HUES6 (cell line): ENCODE data around the gene SGK2.
A peak's percentile ranks its signal among the peaks of the same experiment; 100 is the strongest.
"Not testable (repeated sequence)": the region's sequence is repeated elsewhere in the genome, so short reads cannot be mapped to it uniquely, and the experiment has no call there.

Source experiments
- H3K27ac ChIP-seq: 2 replicates; pipeline ENCODE4 v1.7.0; 2013; ENCODE audit warnings: low read depth, mild to moderate bottlenecking, low read length, inconsistent platforms
- H3K27me3 ChIP-seq: 2 replicates; pipeline ENCODE4 v1.6.1; 2013; ENCODE audit warnings: low read length; ENCODE audit not compliant: control insufficient read depth, insufficient read depth
- H3K36me3 ChIP-seq: 2 replicates; pipeline ENCODE4 v1.6.1; 2013; ENCODE audit warnings: low read length; ENCODE audit not compliant: control insufficient read depth, insufficient read depth
- H3K4me1 ChIP-seq: 2 replicates; pipeline ENCODE4 v1.6.1; 2013; ENCODE audit warnings: low read length; ENCODE audit not compliant: control insufficient read depth, insufficient read depth
- H3K4me3 ChIP-seq: 2 replicates; pipeline ENCODE4 v1.5.1; 2013; ENCODE audit warnings: low read depth, low read length
- H3K9ac ChIP-seq: one replicate; pipeline ENCODE4 v1.6.1; 2013; ENCODE audit warnings: mild to moderate bottlenecking, low read length
- H3K9me3 ChIP-seq: 2 replicates; pipeline ENCODE4 v1.6.1; 2013; ENCODE audit warnings: low read depth, low read length; ENCODE audit not compliant: control insufficient read depth, insufficient read depth

SGK2 gene

GRCh38 chr20:43583133-43583864, 24.5 kb downstream of the SGK2 start:
- H3K36me3 ChIP-seq = no peaks in the 10 kb centered on the region
- no peaks in the 10 kb centered on the region for H3K27me3 ChIP-seq
- peaks cover 12% of the 10 kb centered on the region for H3K4me1 ChIP-seq
- H3K9ac ChIP-seq = no peak overlapping the region
- no peak overlapping the region for H3K4me3 ChIP-seq
- no peak overlapping the region for H3K27ac ChIP-seq
- no peaks in the 10 kb centered on the region for H3K9me3 ChIP-seq

DNA sequence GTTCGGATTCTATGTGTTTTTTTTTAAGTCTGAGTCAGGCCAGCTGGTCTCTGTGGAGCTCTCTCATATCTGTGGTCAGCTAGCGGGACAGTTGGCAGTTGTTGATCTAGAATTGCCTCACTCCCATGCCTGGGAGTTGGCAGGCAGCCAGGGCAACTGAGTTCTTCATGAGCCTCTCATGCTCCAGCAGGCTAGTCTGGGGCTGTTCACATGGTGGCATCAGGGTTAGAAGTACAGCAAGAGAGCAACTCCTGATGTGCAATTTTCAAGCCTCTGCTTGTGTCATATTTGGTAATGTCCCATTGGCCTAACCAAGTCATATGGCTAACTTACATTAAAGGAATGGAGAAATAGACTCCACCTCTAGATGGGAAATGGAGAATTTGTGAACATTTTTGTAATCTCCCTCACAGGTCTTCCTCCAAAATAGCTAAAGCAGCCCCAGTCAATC, 25.2 kb downstream of the SGK2 start:
- Histone ChIP-seq H3K27me3 (no peaks in the 10 kb centered on the region), H3K9ac (no peak overlapping the region), H3K9me3 (no peaks in the 10 kb centered on the region), H3K36me3 (no peaks in the 10 kb centered on the region), H3K4me3 (no peak overlapping the region), H3K4me1 (peaks cover 12% of the 10 kb centered on the region), H3K27ac (no peak overlapping the region)

DNA sequence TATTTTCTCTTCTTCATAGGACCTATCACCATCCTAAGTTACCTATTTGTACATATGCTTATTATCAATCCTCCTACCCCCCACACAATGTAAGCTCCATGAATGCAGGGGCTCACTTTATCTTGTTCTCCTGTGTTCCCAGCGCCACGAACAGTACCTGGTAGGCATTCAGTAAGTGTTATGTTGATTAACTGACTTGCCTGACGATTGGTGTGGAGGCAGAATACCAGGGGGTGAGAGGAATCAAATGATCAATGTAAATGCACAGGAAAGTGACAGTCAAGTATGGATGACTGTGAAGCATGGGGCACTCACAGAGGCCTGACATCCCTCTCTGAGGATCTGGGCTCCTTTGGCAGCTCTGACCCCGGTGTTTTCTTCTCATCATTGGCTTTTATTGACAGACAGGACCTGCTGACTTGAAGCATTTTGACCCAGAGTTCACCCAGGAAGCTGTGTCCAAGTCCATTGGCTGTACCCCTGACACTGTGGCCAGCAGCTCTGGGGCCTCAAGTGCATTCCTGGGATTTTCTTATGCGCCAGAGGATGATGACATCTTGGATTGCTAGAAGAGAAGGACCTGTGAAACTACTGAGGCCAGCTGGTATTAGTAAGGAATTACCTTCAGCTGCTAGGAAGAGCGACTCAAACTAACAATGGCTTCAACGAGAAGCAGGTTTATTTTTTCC, 25.8 kb downstream of the SGK2 start:
- Histone ChIP-seq H3K9ac (no peak overlapping the region), H3K4me1 (peaks cover 12% of the 10 kb centered on the region), H3K27me3 (no peaks in the 10 kb centered on the region), H3K27ac (no peak overlapping the region), H3K36me3 (no peaks in the 10 kb centered on the region), H3K4me3 (no peak overlapping the region), H3K9me3 (no peaks in the 10 kb centered on the region)

- no peaks in the 10 kb centered on the region for H3K27me3 ChIP-seq
Observed at GRCh38 chr20:43586641-43587040, 27.8 kb downstream of the SGK2 start.

DNA sequence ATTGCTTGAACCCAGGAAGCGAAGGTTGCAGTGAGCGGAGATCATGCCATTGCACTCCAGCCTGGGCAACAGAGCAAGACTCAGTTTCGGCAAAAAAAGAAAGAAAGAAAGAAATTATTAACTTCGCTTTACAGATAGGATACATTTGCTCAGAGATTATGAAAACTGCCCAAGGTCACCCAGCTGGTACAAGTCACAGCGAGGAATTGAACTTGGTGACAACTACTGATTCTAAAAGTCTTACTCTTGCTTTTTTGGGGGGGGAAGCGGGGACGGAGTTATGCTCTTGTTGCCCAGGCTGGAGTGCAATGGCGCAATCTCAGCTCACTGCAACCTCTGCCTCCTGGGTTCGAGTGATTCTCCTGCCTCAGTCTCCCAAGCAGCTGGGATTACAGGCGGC, 29.7 kb downstream of the SGK2 start:
- not testable (repeated sequence) for H3K27me3 ChIP-seq, H3K27ac ChIP-seq, H3K36me3 ChIP-seq, H3K9me3 ChIP-seq, H3K9ac ChIP-seq, H3K4me3 ChIP-seq
- peaks cover 12% of the 10 kb centered on the region for H3K4me1 ChIP-seq

More at GRCh38 chr20:43586641-43587040, 27.8 kb downstream of the SGK2 start:
- Histone ChIP-seq H3K9ac (no peak overlapping the region), H3K4me1 (peaks cover 12% of the 10 kb centered on the region), H3K4me3 (no peak overlapping the region), H3K27ac (no peak overlapping the region), H3K36me3 (no peaks in the 10 kb centered on the region), H3K9me3 (no peaks in the 10 kb centered on the region)

DNA sequence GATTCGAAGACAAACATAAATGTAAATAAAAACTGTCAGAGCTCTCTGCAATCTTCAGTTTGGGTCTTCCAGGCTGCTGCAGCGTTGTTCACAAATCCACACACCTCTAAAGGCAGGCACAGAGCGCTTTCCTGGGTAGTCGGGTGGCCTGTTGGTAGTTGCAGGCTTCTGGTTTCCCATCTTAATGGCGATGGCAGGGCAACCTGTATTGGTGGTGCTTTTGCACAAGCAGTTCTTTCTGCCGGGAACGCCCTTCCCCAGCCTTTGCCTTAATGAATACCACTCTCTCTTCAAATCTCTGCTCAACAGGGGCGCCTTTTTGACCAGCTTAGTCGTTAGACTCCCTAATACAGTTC, 31.2 kb downstream of the SGK2 start:
- H3K9me3 ChIP-seq = no peaks in the 10 kb centered on the region
- H3K27me3 ChIP-seq = no peaks in the 10 kb centered on the region
- peak overlapping the region; percentile 98 for H3K9ac ChIP-seq
- peaks cover 5% of the 10 kb centered on the region; the same call in 1 of the 2 replicates for H3K36me3 ChIP-seq
- peak overlapping the region; percentile 80 for H3K4me3 ChIP-seq
- no peak overlapping the region for H3K27ac ChIP-seq
- peaks cover 1% of the 10 kb centered on the region for H3K4me1 ChIP-seq

- H3K27ac ChIP-seq = peak within 1 kb of the TSS; percentile 98
Observed at GRCh38 chr20:43590392-43591303, 31.8 kb downstream of the SGK2 start, which contains the start of gene IFT52. Gene IFT52, plus strand, starts transcription at chr20:43590937. Its CDS starts 3,762 bp downstream, at chr20:43594699.

GRCh38 chr20:43601960-43602359, 43.1 kb downstream of the SGK2 start:
- not testable (repeated sequence) for H3K4me3 ChIP-seq, H3K27ac ChIP-seq
- H3K36me3 ChIP-seq = peaks cover 56% of the 10 kb centered on the region

More at GRCh38 chr20:43590392-43591303, 31.8 kb downstream of the SGK2 start, which contains the start of gene IFT52:
- H3K9ac ChIP-seq = peak within 1 kb of the TSS; percentile 98
- H3K4me1 ChIP-seq = no peaks in the 10 kb centered on the region
- no peaks in the 10 kb centered on the region for H3K27me3 ChIP-seq
- H3K4me3 ChIP-seq = peak within 1 kb of the TSS; percentile 80
- H3K36me3 ChIP-seq = peaks cover 10% of the 10 kb centered on the region
- H3K9me3 ChIP-seq = no peaks in the 10 kb centered on the region

GRCh38 chr20:43603124-43603523, 44.3 kb downstream of the SGK2 start:
- H3K27ac ChIP-seq = no peak overlapping the region
- peaks cover 48% of the 10 kb centered on the region for H3K36me3 ChIP-seq
- no peaks in the 10 kb centered on the region for H3K9me3 ChIP-seq
- H3K4me1 ChIP-seq = no peaks in the 10 kb centered on the region
- no peak overlapping the region for H3K9ac ChIP-seq
- H3K4me3 ChIP-seq = no peak overlapping the region
- H3K27me3 ChIP-seq = no peaks in the 10 kb centered on the region

More at GRCh38 chr20:43601960-43602359, 43.1 kb downstream of the SGK2 start:
- not testable (repeated sequence) for H3K4me1 ChIP-seq, H3K9ac ChIP-seq, H3K27me3 ChIP-seq, H3K9me3 ChIP-seq

DNA sequence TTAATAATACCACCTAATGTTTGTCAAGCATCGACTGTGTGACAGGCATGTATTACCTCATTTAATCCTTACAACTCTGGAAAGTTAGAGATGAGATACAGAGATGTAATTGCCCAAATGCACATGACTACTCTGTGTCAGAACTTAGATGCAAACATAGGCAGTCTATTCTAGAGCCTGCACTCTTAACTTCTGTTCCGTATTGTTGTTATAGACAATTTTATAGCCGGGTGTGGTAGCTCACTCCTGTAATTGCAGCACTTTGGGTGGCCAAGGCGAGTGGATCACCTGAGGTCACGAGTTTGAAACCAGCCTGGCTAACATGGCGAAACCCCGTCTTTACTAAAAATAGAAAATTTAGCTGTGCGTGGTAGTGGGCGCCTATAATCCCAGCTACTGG, 46.9 kb downstream of the SGK2 start:
- H3K9me3 ChIP-seq = no peaks in the 10 kb centered on the region
- H3K36me3 ChIP-seq = peaks cover 33% of the 10 kb centered on the region
- no peak overlapping the region for H3K4me3 ChIP-seq
- no peaks in the 10 kb centered on the region for H3K4me1 ChIP-seq
- no peaks in the 10 kb centered on the region for H3K27me3 ChIP-seq
- no peak overlapping the region for H3K9ac ChIP-seq
- no peak overlapping the region for H3K27ac ChIP-seq
